Measurements from ENCODE around the gene DOCK10. TPM values are rescaled to one million over a fixed set of nuclear protein-coding genes. Genes with fewer than 3 reads are reported as not detected.

Gene DOCK10
- total and polyA plus RNA-seq, 10 of the 15 experiments (the other 5 are each of a cell fraction or from before 2014, with no cell fraction given) = 16.9 to 120 (median 85.5) TPM

DNA sequence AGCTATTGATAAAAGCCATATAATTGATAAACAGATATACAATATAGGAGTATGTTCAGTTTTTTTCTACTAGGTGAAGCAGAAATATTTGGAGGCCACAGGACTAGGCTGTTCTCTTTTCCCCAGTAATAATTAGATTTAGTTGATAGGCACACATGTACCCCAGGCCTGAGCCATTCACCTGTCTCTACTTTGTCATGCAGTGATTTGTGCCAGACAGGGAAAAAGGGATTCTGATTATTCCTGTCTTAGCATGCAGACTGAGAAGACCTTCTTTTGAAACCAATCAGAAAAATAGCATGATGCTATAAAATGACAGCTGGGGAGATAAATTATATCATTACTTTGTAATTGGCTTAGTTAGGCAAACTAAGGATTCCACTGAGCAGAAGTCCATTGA, 94.3 kb downstream of the DOCK10 start:
- intact Hi-C loops (cut with micrococcal nuclease; ENCODE audit: unreplicated experiment) = loop anchor here (5.0 to 10.0 kb wide), 2 partner anchors 329 to 1887 kb away; partner anchors contain the start of gene RHBDD1

More for the DNA sequence above, 94.3 kb downstream of the DOCK10 start:
- H3K79me2 ChIP-seq (ENCODE audit: control insufficient read depth, insufficient read depth, low read length) = peaks cover 78% of the 10 kb centered on the region
- peaks cover 49% of the 10 kb centered on the region for H3K4me1 ChIP-seq (ENCODE audit: control insufficient read depth, insufficient read depth, low read length)
- H3K27ac ChIP-seq (ENCODE audit: control insufficient read depth, insufficient read depth) = peak overlapping the region; percentile 65; the same call in 1 of the 2 replicates
- ChIA-PET RAD21 (ENCODE audit: unreplicated experiment) (interaction anchor here (0.9 to 1.3 kb wide), 3 partner anchors 10 to 55 kb away, joined by 3 to 5 read pairs (median 3); no protein-coding TSS in a partner anchor), POLR2A (interaction anchor here (1.0 to 1.8 kb wide), 5 partner anchors 9 to 56 kb away, joined by 4 to 9 read pairs (median 4); no protein-coding TSS in a partner anchor), CTCF (interaction anchor here (1.3 to 2.4 kb wide), 5 partner anchors 8 to 55 kb away, joined by 3 to 10 read pairs (median 6); no protein-coding TSS in a partner anchor), SMC1A (ENCODE audit: uncharacterized antibody, unreplicated experiment) (interaction anchor here (1.0 to 23.4 kb wide), 9 partner anchors 9 to 56 kb away, joined by 3 to 443 read pairs (median 6); no protein-coding TSS in a partner anchor)
- H4K20me1 ChIP-seq (ENCODE audit: control insufficient read depth, insufficient read depth) = no peaks in the 10 kb centered on the region
- no TSS peak for BruUV-seq (replicated peaks)
- H3K27me3 ChIP-seq (replicated peaks in 1 of 2; ENCODE audit: control insufficient read depth in 2 of 2, insufficient read depth in 2 of 2, low read length in 1 of 2) = no peaks in the 10 kb centered on the region
- H3K36me3 ChIP-seq (ENCODE audit: control insufficient read depth in 2 of 2, insufficient read depth in 2 of 2, low read length in 1 of 2) = no peaks in the 10 kb centered on the region
- TF ChIP-seq, protein P1, sequence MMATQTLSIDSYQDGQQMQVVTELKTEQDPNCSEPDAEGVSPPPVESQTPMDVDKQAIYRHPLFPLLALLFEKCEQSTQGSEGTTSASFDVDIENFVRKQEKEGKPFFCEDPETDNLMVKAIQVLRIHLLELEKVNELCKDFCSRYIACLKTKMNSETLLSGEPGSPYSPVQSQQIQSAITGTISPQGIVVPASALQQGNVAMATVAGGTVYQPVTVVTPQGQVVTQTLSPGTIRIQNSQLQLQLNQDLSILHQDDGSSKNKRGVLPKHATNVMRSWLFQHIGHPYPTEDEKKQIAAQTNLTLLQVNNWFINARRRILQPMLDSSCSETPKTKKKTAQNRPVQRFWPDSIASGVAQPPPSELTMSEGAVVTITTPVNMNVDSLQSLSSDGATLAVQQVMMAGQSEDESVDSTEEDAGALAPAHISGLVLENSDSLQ (IDR thresholded peaks at IDR 0.05) = no peak
- TF ChIP-seq RAD51 (IDR thresholded peaks at IDR 0.05) (no peak), IKZF2 (IDR thresholded peaks at IDR 0.05) (no peak), MYC (IDR thresholded peaks at IDR 0.05; ENCODE audit: insufficient read depth, insufficient read length, insufficient replicate concordance, low read length, severe bottlenecking) (no peak), MTA2 (IDR thresholded peaks at IDR 0.05; ENCODE audit: low read depth) (no peak), YBX1 (IDR thresholded peaks at IDR 0.05) (no peak), E2F8 (IDR thresholded peaks at IDR 0.05; ENCODE audit: low read depth, partially characterized antibody) (no peak), CBX3 (IDR thresholded peaks at IDR 0.05; ENCODE audit: borderline replicate concordance, low read depth) (no peak), NBN (IDR thresholded peaks at IDR 0.05) (no peak), CREB1 (IDR thresholded peaks at IDR 0.05; ENCODE audit: low read depth) (no peak)
- no peak for FAIRE-seq
- no peak overlapping the region for H3K4me3 ChIP-seq
- in situ Hi-C loops (cut with MboI) = no loop called here
- H3K9ac ChIP-seq (ENCODE audit: control insufficient read depth, insufficient read depth, low read length) = 0 out of 2 replicates have a peak overlapping the region, but pooled peaks have one; percentile 4
- H3K4me2 ChIP-seq (ENCODE audit: control insufficient read depth, insufficient read depth) = no peak overlapping the region
- no peak for DNase-seq (ENCODE audit: low read depth, low spot score)
- no peaks in the 10 kb centered on the region for H3K9me3 ChIP-seq (replicated peaks; ENCODE audit: control insufficient read depth, insufficient read depth, low read length)
- no peak overlapping the region for H2AFZ ChIP-seq (ENCODE audit: control insufficient read depth, low read depth, low read length)
- no peak for ATAC-seq
